ENCODE results near the gene GPX3.

DNA sequence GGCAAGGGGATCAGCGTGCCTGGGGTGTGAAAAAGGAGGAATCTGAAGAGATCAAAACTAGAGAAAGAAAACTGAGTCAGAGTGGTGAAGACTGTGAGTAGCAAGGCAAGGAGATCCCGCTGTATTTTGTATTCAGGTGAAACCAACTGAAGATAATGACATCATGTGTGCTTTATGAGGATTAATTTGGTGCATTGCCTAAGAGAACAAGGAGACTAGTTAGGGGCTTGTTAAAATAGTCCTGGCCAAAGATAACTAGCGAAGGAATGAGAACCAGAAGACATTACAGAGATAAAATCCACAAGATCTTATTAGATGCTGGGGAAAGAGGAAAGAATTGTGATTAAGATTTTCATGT, 16.9 kb upstream of the GPX3 start:
- TF ChIP-seq, protein P1, sequence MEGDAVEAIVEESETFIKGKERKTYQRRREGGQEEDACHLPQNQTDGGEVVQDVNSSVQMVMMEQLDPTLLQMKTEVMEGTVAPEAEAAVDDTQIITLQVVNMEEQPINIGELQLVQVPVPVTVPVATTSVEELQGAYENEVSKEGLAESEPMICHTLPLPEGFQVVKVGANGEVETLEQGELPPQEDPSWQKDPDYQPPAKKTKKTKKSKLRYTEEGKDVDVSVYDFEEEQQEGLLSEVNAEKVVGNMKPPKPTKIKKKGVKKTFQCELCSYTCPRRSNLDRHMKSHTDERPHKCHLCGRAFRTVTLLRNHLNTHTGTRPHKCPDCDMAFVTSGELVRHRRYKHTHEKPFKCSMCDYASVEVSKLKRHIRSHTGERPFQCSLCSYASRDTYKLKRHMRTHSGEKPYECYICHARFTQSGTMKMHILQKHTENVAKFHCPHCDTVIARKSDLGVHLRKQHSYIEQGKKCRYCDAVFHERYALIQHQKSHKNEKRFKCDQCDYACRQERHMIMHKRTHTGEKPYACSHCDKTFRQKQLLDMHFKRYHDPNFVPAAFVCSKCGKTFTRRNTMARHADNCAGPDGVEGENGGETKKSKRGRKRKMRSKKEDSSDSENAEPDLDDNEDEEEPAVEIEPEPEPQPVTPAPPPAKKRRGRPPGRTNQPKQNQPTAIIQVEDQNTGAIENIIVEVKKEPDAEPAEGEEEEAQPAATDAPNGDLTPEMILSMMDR (conservative IDR thresholded peaks at IDR 0.05; ENCODE audit: low read depth in 2 of 2) = no peak
- TF ChIP-seq CREB1 (CRISPR knock-in tag; IDR thresholded peaks at IDR 0.05; ENCODE audit: low read depth) = no peak
- TF ChIP-seq POLR2AphosphoS5 (IDR thresholded peaks at IDR 0.05; ENCODE audit: low read depth) = no peak
- TF ChIP-seq EZH2phosphoT487 (IDR thresholded peaks at IDR 0.05; ENCODE audit: unreplicated experiment) = no peak
